Mucosa of stomach (tissue), 1 donor: Measurements from ENCODE around the gene PLA2G2C.
"Not testable (repeated sequence)": the region's sequence is repeated elsewhere in the genome, so short reads cannot be mapped to it uniquely, and the experiment has no call there.

Source experiments
- H3K27me3 ChIP-seq: one replicate; pipeline ENCODE4 v1.7.0; 2013; ENCODE audit warnings: mild to moderate bottlenecking, low read length; ENCODE audit not compliant: control insufficient read depth, insufficient read depth
- H3K36me3 ChIP-seq: one replicate; pipeline ENCODE4 v1.7.0; 2013; ENCODE audit warnings: low read length; ENCODE audit not compliant: control insufficient read depth, insufficient read depth
- H3K4me1 ChIP-seq: one replicate; pipeline ENCODE4 v1.7.0; 2013; ENCODE audit warnings: mild to moderate bottlenecking, low read length; ENCODE audit not compliant: control insufficient read depth, insufficient read depth
- H3K4me3 ChIP-seq: one replicate; pipeline ENCODE4 v1.7.0; 2013; ENCODE audit warnings: low read length
- H3K9ac ChIP-seq: one replicate; pipeline ENCODE4 v1.7.0; 2013; ENCODE audit warnings: mild to moderate bottlenecking, low read length, moderate library complexity
- H3K9me3 ChIP-seq: one replicate; pipeline ENCODE4 v1.7.0; 2013; ENCODE audit warnings: mild to moderate bottlenecking, low read length, moderate library complexity; ENCODE audit not compliant: control insufficient read depth
- donor health status: Pancreatic carcinoma.

PLA2G2C gene, protein sequence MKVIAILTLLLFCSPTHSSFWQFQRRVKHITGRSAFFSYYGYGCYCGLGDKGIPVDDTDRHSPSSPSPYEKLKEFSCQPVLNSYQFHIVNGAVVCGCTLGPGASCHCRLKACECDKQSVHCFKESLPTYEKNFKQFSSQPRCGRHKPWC

DNA sequence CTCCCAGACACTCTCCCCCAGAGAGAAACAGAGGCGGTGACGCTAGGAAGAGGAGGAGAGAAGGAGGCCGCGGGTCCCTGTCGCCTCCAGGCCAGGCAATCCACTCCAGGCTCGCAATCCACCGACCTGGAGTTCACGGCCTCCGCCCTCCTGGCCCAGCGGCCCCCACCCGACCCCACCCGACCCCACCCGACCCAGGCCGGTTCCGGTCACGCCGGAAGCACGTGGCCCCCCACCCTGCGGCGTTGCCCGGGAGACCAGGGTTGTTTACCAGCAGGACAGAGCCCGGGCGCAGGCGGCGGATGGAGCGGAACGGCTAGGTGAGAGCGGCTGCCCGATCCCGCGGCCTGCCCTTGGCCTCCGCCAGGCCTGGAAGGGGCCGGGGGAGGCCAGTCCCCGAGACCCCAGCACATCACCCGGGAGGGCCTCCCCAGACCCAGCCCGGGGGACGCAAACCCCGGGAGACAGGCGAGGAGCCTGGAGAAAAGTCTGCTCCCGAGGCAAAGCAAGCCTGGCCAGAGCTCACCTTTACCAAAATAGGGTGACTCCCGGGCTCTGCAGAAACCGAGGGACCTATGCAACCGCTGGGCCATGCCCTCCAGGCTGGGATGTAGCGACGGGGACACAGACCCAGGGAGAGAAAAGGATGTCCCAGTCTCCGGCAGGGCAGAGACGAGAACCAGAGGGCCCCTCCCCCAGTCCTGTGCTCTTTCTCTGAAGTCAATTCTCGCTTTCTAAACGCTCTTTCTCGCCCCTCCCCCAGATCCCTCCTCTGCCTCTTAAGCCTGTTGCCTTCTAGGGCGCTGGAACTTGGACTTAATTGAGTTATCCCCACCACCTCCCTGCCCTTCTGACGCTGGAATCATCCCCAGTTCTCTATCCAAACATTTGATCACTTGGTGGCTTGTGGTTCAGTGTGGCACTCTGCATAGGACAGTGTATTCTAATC lies at the start of gene PLA2G2C, which contains the start of gene UBXN10:
Gene PLA2G2C, minus strand, starts transcription at position 685 of the 949 bp plus-strand sequence. CDS start 9,155 bp downstream, outside the sequence.
Gene UBXN10, plus strand, starts transcription at position 263 of the 949 bp plus-strand sequence. CDS start 4,466 bp downstream, outside the sequence.
- no peaks in the 10 kb centered on the region for H3K36me3 ChIP-seq
- H3K4me1 ChIP-seq: peaks cover 33% of the 10 kb centered on the region
- peaks cover 9% of the 10 kb centered on the region for H3K27me3 ChIP-seq
- H3K9me3 ChIP-seq: no peaks in the 10 kb centered on the region
- H3K9ac ChIP-seq: peak within 1 kb of the TSS; percentile 72
- peak within 1 kb of the TSS; percentile 49 for H3K4me3 ChIP-seq

DNA sequence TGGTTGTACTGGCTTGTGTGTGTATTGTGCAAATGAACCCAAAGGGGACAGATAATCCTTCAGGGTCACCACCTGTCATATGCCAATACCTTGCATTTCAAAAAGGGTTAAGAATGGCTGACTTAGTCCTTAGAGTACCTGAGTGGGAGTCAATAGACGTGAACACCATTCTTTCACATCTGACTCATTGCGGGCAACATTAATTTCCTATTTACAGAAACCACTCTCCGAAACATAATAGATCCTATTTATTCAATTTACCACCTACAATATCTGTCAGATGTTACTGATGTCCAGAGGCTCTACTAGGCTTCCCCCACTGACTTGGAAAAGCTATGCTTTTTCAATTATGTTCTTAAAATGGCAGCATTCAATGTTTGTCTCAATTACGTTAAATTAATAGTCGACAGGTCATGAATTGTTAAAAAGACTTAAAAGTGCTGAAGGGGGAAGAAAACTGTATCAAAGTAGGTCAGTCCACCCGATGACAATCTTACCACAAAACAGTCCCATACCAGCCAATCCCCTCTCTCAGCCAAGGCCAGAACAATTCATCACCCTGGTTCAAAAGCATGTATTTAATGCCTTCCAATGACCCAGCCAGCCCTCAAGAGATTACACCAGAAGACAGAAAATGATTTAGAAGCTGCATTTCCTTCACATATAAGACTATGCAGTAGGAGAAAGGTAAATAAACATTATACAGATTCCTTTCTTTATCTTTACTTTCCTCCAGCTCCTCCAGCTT lies 48.6 kb upstream of the PLA2G2C start:
- H3K4me3 ChIP-seq: no peak overlapping the region
- H3K4me1 ChIP-seq: peaks cover 14% of the 10 kb centered on the region
- H3K36me3 ChIP-seq: no peaks in the 10 kb centered on the region
- no peak overlapping the region for H3K9ac ChIP-seq
- no peaks in the 10 kb centered on the region for H3K9me3 ChIP-seq
- H3K27me3 ChIP-seq: peaks cover 7% of the 10 kb centered on the region

DNA sequence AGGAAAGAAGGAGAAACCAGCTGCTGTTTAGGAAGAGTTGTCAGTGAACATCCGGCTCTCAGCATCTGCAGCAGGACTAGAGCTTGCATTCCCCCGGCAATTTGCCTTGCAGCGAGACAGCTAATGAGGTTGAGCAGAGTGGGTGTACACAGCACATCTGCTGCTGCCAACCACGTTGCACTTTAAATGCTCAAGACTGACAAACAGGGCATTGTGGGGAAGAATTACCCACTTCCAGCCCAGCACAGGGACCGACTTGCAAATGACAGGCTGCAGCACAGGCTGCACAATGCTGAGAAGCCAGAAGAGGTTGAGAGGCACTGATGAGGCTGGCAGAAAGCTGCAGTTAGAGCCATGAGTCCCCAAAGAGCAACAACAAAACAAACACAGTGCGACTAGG lies 47.5 kb upstream of the PLA2G2C start:
- peaks cover 7% of the 10 kb centered on the region for H3K27me3 ChIP-seq
- H3K4me3 ChIP-seq: no peak overlapping the region
- no peaks in the 10 kb centered on the region for H3K36me3 ChIP-seq
- H3K4me1 ChIP-seq: peaks cover 14% of the 10 kb centered on the region
- no peaks in the 10 kb centered on the region for H3K9me3 ChIP-seq
- H3K9ac ChIP-seq: no peak overlapping the region

DNA sequence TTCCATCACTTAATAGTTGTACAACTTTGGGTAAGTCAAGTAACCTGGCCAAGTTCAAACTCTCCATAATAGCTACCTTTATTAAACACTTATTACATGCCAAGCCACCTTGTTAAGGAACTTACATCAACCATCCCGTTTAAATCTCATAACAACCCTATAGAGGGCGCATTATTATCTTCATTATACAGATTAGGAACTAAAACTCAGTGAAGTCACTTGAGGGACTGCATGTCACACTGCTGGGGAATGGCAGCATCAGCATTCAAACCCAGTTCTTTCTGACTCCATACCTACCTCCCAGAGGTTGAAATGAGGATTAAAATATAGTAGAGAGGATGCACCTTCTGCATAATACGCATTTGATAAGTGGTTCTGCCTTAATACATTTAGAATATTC lies 47.1 kb upstream of the PLA2G2C start:
- H3K4me1 ChIP-seq: peaks cover 14% of the 10 kb centered on the region
- no peaks in the 10 kb centered on the region for H3K36me3 ChIP-seq
- H3K9me3 ChIP-seq: no peaks in the 10 kb centered on the region
- H3K9ac ChIP-seq: no peak overlapping the region
- H3K4me3 ChIP-seq: no peak overlapping the region
- H3K27me3 ChIP-seq: peaks cover 11% of the 10 kb centered on the region

DNA sequence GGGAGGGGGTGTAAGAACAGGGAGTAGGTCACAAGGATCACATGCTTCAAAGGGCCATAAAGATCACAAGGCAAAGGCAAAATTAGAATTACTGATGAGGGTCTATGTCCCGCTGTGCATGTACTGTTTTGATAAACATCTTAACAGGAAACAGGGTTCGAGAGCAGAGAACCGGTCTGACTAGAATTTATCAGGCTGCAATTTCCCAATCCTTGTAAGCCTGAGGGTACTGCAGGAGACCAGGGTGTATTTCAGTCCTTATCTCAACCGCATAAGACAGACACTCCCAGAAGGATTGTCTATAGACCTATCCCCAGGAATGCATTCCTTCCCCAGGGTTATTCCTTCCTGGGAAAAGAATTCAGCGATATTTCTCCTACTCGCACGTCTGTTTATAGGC lies 46.2 kb upstream of the PLA2G2C start:
- Histone ChIP-seq H3K4me1 (peaks cover 14% of the 10 kb centered on the region), H3K27me3 (peaks cover 12% of the 10 kb centered on the region)
- not testable (repeated sequence) for H3K4me3 ChIP-seq, H3K9ac ChIP-seq, H3K36me3 ChIP-seq, H3K9me3 ChIP-seq

DNA sequence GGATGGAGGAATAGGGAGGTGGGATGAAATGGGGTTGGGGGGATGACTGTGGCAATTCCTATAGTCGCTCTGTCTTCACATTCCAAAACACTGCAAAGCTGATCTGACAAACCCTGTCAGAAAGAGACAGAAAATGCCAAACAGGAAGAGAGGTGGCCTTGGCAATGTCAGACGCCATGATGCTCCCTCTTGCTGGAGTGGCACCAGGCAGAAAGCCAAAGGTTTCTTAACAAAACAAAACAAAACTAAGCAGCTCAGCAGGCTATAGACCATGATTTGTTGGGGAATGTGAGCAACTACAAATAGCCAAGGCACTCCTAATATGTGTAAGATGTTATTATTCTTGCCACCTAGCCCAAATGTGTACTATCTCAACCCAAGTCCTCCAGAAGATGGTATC lies 42.9 kb upstream of the PLA2G2C start:
- peaks cover 28% of the 10 kb centered on the region for H3K27me3 ChIP-seq
- peaks cover 13% of the 10 kb centered on the region for H3K4me1 ChIP-seq
- H3K4me3 ChIP-seq: no peak overlapping the region
- H3K9ac ChIP-seq: no peak overlapping the region
- H3K9me3 ChIP-seq: no peaks in the 10 kb centered on the region
- H3K36me3 ChIP-seq: no peaks in the 10 kb centered on the region

DNA sequence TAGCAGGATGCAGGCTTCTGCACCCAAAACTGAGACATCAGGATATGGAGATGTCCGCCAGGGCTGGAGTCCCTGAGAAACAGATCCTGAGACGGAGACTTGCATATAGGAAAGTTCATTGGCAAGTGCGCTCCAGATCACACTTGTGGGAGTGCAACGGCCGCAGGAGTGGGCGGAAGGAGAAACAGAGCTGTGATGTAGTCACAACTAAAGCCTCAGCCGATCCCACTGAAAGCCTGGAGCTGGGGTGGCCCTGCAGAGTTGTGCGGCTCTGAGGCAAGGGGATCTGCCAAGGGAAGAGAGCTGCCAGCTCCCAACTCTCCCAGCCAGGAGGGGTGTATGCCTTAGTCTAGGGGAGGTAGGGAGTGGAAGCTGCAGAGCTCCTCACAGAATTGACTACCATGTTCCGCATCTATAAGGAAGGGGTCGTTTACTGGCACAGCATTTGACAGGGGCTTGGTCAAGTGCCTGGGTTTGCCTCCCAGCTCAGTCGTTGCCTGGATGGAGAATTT lies 42.1 kb upstream of the PLA2G2C start:
- H3K27me3 ChIP-seq: peaks cover 24% of the 10 kb centered on the region
- peaks cover 5% of the 10 kb centered on the region for H3K4me1 ChIP-seq
- H3K4me3 ChIP-seq: no peak overlapping the region
- H3K9ac ChIP-seq: no peak overlapping the region
- no peaks in the 10 kb centered on the region for H3K9me3 ChIP-seq
- H3K36me3 ChIP-seq: no peaks in the 10 kb centered on the region

DNA sequence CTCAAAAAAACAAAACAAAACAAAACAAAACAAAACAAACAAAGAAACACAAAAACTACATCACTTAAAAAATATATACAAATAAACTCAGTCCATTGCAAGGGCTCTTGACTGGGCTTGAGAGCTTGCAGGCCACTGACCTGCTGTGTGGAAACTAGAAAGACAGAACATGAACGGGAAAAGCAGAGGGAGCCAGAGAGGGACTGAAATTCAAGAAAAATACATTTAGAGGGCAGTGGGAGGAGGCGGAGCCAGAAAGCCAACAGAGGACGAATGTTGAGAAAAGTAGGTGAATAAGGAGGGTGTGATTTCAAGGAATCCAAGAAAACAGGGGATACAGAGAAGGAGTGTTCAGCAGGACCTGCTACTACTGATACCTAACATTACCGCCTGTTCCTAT lies 41.4 kb upstream of the PLA2G2C start:
- Histone ChIP-seq H3K9ac (no peak overlapping the region), H3K36me3 (no peaks in the 10 kb centered on the region), H3K9me3 (no peaks in the 10 kb centered on the region), H3K4me3 (no peak overlapping the region), H3K4me1 (no peaks in the 10 kb centered on the region), H3K27me3 (peaks cover 30% of the 10 kb centered on the region)

DNA sequence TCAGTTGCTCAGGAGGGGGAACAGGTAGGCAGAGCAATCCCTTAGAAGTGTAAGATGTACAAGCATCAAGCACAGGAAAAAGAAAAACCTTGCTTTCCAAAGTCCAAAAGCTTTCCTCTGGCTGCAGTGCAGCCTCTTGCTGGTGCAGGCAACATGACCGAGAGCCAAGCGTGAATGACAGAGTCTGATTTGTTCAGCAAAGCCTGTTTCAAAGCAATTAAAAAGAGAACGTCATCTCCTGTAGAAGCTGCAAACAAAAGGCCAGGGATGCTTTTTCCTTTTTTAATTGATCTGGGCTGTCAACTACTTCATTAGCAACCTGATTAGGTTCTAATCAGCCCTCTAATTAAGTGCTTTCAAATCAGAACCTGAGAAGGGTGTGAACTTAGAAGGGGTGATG lies 38.2 kb upstream of the PLA2G2C start:
- H3K9me3 ChIP-seq: no peaks in the 10 kb centered on the region
- H3K9ac ChIP-seq: no peak overlapping the region
- H3K27me3 ChIP-seq: peaks cover 30% of the 10 kb centered on the region
- no peaks in the 10 kb centered on the region for H3K4me1 ChIP-seq
- no peaks in the 10 kb centered on the region for H3K36me3 ChIP-seq
- H3K4me3 ChIP-seq: no peak overlapping the region

DNA sequence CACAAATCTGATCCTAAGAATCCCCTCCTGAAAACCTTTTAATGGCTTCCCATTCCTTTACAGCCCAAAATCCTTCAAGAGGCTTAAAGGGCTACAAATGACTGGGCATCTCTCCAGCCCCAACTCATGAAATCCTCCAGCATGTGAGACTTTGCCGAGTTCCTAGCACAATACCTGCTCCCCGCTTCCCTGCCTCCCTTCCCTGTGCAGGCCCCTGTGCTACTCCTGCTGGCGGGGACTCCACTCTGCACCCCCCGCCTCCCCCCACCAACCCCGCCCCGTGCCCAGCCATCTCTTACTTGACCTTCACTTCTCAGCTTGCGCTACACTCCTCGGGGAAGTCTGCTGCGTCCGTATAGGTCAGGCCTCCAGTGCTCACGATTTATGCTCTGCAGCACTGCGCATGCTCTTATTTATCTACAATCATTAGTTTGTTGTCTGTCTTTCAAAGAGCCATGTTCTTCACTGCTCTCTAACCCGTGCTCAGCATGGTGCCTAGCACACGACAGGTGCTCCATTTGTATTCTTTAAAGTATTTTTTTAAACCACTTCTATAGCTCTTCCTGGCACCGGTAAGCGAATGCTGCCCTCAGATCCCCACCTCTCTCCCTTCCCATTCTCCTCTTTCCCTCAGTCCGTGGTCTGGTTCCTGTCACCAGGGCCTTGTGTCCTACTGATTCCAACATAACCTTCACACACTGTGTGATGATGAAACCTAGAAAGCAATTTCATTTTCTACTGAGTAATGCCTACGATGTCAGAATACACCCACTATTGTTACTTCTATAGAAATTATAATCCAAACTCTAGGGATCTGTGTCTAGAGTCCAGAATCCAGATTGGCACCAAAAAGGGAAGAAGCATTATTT lies 37.5 kb upstream of the PLA2G2C start:
- Histone ChIP-seq H3K36me3 (no peaks in the 10 kb centered on the region), H3K4me3 (no peak overlapping the region), H3K4me1 (no peaks in the 10 kb centered on the region), H3K9me3 (no peaks in the 10 kb centered on the region), H3K9ac (no peak overlapping the region), H3K27me3 (peaks cover 27% of the 10 kb centered on the region)

DNA sequence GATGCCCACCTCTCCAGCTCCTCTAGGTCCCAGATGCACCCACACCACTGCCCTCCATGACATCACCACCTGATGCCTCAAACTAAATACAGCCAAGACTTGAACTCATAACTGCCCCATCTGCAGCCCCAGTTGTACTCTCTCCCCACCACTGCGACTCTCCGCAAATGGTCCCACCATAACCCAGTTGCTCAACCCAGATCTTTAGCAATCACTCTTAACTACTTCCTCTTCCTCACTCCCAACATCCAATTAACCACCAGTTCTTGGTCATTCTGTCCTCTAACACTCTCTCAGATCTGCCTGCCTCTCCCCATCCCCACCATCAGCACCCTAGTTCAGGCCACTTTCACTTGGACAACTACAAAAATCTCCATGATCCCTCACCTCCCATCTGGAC lies 36.8 kb upstream of the PLA2G2C start:
- Histone ChIP-seq H3K4me3 (no peak overlapping the region), H3K9ac (no peak overlapping the region), H3K4me1 (no peaks in the 10 kb centered on the region), H3K27me3 (peaks cover 23% of the 10 kb centered on the region), H3K9me3 (no peaks in the 10 kb centered on the region), H3K36me3 (no peaks in the 10 kb centered on the region)
